Glomerular visceral epithelial cell (primary cell): ENCODE measurements around the gene CEP112.

Source experiments
- DNase-seq: peaks from one replicate; pipeline ENCODE4 v3.0.0-alpha.2; 2016; ENCODE audit errors: extremely low spot score

CEP112 gene

DNA sequence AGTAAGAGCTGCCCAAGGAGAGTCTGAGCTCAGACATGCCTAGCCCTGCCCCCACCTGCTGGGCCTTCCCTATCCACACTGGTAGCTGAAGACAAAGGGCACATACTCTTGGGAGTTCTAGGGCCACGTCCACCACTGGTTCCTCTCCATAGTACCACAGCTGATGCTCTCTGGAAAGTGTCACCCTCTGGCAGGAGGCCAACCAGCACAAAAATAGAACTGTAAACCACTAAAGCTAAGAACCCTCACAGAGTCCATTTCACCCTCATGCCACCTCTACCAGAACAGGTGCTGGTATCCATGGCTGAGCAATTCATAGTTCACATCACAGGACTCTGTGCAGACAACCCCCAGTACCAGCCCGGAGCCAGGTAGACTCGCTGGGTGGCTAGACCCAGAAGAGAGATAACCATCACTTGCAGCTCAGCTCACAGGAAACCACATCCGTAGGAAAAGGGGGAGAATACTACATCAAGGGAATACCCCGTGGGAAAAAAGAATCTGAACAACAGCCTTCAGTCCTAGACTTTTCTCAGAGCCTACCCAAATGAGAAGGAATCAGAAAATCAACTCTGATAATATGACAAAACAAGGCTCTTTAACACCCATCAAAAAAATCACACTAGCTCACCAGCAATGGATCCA, 115.3 kb downstream of the CEP112 start:
- peak; percentile 5 for DNase-seq

- DNase-seq: no peak
These were observed 118.5 kb downstream of the CEP112 start for GRCh38 chr17:66073384-66073783.

- DNase-seq: no peak
These were observed 128.2 kb downstream of the CEP112 start for GRCh38 chr17:66063686-66064085.

GRCh38 chr17:66056148-66056547, 135.8 kb downstream of the CEP112 start:
- DNase-seq: no peak

DNA sequence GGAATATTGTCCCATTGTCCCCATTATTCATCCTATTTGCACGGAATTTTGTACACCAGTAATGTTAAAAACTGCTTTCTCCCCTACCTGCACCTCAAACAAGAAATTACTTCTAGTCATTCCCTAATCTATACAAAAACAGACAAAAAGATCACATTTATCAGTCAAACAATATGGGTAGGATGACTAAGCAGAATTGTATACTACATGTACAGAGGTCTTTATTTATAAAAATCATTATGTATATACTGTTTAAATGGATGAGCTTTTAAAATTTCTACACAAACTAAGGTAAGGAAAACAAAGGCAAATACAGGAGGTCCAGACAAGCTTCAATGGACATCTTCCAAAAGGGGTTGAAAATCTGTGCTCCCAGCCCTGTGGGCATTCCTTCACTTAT, 137.7 kb downstream of the CEP112 start:
- no peak for DNase-seq

DNA sequence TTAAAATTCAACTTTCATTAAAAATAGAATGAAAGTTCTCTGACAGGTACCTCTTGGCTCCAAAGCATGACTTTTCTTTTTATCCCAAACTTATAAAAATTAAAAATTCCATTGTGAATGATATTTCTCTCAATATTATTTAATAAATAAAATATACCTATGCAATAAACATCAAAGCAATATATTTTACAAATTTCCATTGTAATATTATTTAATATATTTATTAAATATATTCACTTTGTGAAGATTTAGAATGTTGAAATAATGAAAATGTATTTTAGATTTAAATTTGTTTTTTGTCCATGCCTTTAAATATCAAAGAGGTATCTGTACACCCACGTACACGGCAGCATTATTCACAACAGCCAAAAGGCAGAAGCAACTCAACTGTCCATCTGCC, 147.8 kb downstream of the CEP112 start:
- DNase-seq: no peak

DNA sequence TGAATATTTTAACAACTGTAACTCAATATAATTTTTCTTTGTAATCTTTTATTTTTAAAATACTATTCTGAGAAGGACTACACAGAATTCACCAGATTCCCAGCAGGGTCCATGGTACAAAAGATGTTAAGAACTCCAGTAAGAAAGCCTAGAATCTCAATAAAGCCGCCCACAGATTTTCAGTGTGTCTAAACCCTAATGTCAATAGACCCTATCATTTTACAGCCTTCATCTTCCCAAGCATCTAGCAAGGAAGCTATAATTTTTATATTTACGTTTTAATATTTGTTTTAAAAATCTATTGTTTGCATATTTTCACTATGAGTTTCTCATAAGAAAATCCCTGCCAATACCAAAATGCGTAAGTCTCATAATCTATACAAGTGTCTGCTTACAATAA, 148.5 kb downstream of the CEP112 start:
- DNase-seq: no peak

GRCh38 chr17:66040402-66040801, 151.5 kb downstream of the CEP112 start:
- no peak for DNase-seq

DNA sequence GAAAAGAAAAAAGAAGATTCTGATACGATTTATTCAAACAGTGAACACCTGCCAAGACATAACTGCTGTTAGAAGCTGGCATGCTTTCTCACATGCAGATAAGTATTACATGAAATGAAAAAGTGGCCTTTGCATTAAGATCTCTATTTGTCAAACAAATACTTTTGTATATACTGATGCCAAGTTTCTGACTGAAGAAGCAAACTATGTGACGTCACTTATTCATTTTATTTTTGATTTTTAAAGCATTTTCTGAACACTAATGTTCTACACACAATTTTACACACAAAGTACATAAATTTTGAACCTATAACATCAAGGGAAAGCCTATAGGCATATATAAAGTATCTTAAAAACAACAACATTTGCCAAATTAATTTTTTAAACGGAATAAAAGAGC, 153.8 kb downstream of the CEP112 start:
- DNase-seq: no peak

GRCh38 chr17:66037221-66037620, 154.7 kb downstream of the CEP112 start:
- DNase-seq: no peak

DNA sequence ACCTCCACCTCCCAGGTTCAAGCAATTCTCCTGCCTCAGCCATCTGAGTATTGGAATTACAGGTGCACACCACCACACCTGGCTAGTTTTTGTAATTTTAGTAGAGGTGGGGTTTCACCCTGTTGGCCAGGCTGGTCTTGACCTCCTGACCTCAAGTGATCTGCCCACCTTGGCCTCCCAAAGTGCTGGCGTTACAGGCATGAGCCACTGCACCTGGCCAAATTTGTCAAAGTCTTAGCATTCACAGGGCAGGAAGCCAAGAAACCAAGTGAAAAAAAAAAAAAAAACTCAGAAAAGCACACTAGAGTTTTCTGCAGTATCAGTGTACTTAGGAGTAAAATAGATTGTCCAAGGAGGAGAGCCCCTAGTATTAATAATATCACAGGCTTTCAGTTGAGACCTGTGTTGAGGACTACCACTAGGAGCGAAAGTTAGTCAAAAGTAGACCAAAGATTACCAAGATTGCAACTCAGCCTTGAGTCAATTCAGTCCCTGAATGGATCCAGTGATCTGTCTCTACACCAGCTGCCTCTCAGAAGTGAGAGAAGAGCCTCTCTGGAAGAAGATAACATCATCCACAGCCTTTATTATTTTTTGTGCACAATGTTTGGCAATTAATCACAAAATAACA, 159.7 kb downstream of the CEP112 start:
- no peak for DNase-seq

GRCh38 chr17:66025551-66025950, 166.4 kb downstream of the CEP112 start:
- DNase-seq: no peak

DNA sequence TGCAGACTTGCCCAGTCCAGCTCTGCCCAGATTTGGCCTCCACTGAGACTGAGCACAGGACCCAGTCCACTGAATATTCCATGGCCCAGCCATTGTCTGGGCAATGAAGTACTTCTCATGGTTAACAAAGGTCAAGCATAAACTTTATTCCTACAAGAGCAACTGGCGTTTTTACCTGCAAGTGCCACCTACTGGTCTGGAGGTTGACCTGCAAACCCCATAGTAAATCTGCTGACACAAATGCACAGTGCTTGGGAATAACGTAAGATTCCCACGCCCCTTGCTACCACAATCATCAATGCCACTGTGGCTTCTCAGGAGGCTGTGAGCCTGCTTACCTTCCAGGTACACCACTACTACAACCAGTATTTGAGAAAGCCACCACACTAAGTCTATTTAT, 170.2 kb downstream of the CEP112 start:
- DNase-seq: no peak

- no peak for DNase-seq
These were observed 173.1 kb downstream of the CEP112 start for GRCh38 chr17:66018786-66019185.

- no peak for DNase-seq
These were observed 175.7 kb downstream of the CEP112 start for GRCh38 chr17:66016231-66016630.

DNA sequence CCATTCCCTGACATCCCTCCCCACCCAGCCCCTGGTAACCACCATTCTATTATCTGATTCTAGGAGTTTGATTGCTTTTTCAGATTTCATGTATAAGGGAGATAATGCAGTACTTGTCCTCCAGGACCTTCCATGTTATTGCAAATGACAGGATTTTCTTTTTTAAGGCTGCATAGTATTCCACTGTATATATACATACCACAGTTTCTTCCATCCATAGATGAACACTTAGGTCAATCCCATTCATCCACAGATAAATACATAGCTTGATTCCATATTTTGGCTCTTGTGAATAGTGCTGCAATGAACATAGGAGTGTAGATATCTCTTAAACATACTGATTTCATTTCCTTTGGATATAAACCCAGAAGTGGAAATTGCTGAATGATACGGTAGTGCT, 183.3 kb downstream of the CEP112 start:
- DNase-seq: no peak

DNA sequence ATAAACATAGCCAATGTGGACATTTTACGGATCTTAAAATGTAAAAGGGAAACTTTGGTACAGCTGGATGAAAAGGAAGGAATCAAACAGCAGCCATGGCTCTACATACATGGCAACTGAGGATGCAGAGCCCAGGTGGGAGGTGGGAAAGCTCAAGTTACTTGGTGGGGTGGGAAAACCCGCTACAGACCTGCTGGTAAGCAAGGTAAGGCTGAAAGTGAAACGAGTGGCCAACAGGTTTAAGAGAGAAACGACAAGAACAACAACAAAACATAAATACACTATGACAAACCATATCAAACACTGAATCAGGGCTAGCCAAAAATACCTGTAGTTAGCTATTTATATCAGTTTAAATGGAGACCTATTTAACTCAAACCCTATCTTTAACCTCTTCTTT, 185.3 kb downstream of the CEP112 start:
- DNase-seq: no peak

- DNase-seq: no peak
These were observed 189.1 kb downstream of the CEP112 start for GRCh38 chr17:66002812-66003211.

GRCh38 chr17:66002063-66002585, 189.8 kb downstream of the CEP112 start:
- DNase-seq: no peak

DNA sequence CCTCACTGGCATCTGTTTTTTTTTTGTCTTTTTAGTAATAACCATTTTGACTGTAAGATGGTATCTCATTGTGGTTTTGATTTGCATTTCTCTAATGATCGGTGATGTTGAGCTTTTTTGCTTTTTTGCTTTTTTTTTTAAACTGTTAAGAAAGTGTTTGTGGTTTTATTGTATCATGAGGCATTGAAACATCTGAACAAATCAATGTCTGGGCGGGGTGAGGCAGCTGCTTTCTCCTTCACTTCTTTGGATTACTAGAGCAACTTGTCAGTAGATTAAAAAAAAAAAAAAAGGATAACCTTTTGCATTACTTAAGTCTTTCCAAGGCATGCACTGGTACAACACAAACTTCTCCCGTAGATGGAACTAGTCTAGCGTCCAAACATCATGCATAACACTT, 191.7 kb downstream of the CEP112 start:
- no peak for DNase-seq

GRCh38 chr17:65998675-65999074, 193.3 kb downstream of the CEP112 start:
- no peak for DNase-seq

DNA sequence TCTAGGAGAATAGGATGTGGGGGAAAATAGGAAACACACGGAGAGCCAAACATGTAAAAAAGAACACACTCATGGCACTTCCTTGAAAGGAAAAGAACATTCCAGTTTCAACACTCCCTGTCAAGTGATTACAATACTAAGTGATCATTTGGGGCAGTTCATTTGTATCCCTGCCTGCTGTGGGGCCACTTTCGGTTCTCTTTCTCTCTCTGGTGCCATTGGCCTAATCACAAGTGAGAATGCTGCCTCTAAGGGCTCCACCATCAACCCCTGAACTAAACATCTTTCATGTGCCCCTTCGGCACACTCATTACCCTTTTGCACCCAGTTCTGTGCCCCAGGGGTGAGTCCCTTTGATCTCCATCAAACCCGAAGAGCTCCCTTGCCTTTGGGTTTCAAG, 197.3 kb downstream of the CEP112 start:
- no peak for DNase-seq

- DNase-seq: no peak
These were observed 197.8 kb downstream of the CEP112 start for GRCh38 chr17:65994114-65994513.

DNA sequence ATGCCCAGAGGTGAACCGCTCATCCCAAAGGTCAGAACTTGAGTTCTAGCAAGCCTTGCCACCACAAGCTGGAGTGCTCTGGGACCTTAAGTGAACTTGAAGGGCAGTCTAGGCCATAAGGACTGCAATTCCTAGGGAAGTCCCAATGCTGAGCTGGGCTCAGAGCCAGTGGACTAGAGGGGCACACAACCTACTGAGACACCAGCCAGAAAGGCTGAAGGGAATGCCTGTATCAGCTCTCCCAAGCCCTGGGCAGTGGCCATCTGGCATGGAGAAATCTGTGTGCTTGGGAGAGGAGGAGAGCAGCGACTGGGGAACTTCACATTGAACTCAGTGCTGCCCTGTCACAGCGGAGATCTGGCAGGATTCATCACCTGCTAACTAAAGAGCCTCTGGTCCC, 201.3 kb downstream of the CEP112 start:
- DNase-seq: no peak
